ENCODE results near the gene TNFAIP2.

TNFAIP2 gene

DNA sequence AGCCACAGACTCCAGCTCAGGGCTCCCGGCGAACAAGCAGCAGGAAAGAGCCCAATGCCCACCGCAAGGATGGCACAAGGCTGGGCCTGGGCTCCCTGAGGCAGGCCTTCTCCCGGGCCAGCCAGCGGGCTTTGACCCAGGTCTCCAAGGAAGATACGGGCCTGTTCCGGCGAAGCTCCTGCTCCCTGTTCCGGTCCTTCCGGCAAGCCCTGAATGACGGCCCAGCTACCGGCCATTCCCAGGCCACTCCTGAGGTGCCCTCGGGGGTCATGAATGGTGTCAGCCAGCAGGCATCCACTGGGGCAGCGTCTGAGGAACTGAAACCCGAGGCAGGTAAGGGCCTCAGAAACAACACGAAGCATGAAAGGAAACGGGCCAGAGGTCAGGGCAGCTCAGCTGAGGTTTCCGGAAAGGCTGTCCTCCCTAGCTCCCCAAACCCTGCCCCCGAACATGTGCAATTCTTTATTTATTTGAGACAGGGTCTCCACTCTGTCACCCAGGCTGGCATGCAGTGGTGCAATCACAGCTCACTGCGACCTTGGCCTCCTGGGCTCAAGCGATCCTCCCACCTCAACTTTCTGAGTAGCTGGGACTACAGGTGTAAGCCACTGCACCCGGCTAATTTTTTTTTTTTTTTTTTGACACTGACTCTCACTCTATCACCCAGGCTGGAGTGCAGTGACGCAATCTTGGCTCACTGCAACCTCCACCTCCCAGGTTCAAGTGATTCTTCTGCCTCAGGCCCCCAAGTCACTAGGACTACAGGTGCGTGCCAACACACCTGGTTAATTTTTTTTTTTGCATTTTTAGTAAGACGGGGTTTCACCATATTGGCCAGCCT, 22.8 kb upstream of the TNFAIP2 start:
- Mint-ChIP-seq H3K27ac (no peak overlapping the region), H3K9me3 (no peaks in the 10 kb centered on the region), H3K4me1 (peaks cover 13% of the 10 kb centered on the region), H3K4me3 (no peak overlapping the region), H3K36me3 (no peaks in the 10 kb centered on the region)
- DNase-seq (ENCODE audit: low spot score in 2 of 2) = no peak
- ATAC-seq = no peak

DNA sequence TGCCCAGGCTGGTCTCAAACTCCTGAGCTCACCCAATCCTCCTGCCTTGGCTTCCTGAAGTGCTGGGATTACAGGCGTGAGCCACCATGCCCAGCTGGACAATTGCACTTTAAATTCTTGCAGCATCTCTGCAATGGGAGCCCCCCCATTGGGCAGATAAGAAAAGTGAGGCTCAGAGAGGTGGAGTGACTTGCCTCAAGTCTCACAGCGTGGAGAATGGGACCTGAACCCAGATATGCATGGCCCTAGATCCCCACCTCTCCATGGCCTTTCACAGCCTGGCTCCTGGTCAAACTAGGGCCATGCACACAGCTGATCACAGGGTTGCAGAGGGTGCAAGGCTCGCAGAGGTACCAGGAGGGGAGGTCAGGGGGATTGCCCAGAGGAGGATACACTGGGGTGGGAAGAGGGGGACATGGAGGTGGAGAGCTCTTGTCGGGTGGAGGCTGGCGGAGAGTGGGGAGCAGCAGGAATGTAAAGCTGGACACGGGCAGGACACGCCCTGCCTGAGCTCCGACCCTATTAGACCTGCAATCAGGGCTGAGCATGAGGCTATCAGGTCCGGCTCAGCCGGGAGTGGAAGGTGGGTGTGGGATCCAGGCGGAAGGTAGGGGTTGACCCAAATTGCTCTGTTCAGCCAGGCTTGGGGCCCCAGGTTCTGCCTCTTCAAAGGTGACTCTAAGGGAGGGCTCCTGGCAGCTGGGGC, 21.9 kb upstream of the TNFAIP2 start:
- H3K9me3 Mint-ChIP-seq = no peaks in the 10 kb centered on the region
- DNase-seq (ENCODE audit: low spot score in 2 of 2) (no peak), ATAC-seq (no peak)
- no peaks in the 10 kb centered on the region for H3K36me3 Mint-ChIP-seq
- H3K4me3 Mint-ChIP-seq = no peak overlapping the region
- peaks cover 18% of the 10 kb centered on the region for H3K4me1 Mint-ChIP-seq
- H3K27ac Mint-ChIP-seq = no peak overlapping the region

DNA sequence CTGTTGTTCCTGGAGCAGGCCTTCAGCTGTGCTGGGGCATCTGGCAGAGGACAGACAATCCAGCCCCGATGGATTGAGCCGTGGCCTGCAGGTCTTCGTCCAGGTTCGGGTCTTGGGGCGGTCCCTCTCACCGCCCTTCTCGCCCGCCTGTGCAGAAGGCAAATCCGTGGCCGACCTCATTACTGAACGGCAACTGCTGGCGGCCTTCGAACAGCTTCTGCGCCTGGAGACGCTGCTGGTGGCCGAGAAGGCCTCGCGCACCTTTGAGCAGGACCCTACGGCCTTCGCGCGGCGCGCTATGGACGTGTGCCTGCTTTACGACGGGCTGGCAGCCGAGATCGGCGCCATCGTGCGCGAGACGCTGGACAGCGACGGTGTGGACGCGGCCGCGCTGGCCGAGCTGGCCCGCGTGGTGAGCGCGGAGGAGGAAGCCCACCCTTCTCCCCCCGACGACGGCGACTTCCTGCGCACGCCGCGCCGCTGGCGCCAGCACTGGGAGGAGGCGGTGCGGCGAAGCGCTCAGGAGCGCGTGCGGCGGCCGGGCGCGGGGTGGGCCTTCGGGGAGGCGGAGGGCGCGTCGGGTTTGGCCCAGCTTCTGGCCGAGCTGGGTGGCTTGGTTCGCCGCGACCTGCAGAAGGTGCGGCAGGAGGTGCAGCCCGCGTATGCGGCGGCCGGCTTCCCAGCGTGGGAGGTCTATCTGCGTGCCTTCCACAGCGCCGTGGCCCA, 21.1 kb upstream of the TNFAIP2 start:
- Mint-ChIP-seq H3K4me3 (no peak overlapping the region), H3K27ac (no peak overlapping the region), H3K9me3 (no peaks in the 10 kb centered on the region), H3K4me1 (peaks cover 18% of the 10 kb centered on the region), H3K36me3 (no peaks in the 10 kb centered on the region)
- ATAC-seq (no peak), DNase-seq (ENCODE audit: low spot score in 2 of 2) (no peak)

DNA sequence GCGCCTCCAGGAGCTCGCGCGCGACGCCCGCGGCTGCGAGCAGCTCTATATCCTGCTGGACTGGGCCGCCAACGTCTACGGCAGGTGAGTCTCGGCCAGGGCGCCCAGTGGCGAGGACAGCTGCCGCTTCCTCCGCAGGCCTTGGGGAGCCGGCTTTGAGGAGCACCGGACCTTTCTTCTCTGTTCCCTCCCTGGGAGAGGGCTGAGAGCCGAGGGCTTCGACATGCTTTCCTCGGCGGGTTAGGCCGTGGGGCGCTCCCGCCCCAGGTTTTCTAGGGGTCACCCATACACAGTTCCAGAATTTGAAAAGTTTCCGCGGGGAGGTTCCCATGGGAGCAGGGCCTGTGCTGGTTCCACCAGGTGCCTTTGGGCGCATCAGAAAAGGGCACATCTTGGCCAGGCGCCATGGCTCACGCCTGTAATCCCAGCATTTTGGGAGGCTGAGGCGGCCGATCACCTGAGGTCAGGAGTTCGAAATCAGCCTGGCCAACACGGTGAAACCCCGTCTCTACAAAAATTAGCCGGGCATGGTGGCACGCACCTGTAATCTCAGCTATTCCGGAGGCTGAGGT, 20.5 kb upstream of the TNFAIP2 start:
- no peak for DNase-seq (ENCODE audit: low spot score in 2 of 2)
- Mint-ChIP-seq H3K4me3 (no peak overlapping the region), H3K9me3 (no peaks in the 10 kb centered on the region), H3K27ac (no peak overlapping the region), H3K36me3 (no peaks in the 10 kb centered on the region), H3K4me1 (peaks cover 18% of the 10 kb centered on the region)
- no peak for ATAC-seq

DNA sequence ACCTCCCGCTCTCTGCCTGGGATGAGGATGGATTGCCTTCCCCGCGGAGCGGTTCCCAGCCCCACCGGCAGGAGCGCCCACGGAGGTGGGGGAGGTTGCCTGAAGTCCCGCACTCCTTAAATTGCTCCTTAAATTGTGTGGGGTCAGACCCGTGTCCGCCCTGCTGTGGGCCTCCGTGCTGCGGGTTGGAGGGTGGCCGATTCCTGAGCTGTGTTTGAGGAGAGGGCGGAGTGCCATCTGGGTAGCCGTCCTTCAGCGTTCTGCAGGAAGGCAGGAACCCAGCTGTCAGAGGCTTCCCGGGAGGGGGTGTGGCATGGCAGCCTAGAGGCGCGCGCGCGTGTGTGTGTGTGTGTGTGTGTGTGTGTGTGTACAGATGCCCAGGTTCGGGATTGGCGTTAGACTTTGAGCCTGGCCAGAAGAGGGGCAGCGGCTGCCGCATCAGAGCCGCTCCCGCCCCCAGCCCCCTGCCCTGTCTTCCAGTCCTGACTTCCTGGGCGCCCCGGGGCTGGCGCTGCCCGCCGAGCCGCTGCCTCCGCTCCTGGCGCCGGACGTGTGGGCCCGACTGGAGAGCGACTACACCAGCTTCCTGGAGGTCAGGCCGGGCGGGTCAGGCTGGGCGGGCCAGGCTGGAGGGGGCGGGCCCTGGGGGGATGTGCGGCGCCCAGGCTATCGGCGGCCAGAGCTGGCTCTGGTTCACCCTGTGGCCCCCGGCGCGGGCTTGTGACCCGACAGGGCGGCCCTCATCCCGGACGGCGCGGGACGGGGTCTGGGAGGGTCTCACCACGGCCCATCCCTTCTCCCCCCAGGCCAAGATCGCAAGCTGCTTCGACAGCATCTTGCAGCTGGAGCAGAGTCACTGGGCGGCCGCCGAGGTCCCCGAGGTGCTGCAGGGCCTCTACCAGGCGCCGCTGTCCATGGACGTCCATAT, 19.5 kb upstream of the TNFAIP2 start:
- Mint-ChIP-seq H3K9me3 (no peaks in the 10 kb centered on the region), H3K36me3 (no peaks in the 10 kb centered on the region), H3K4me1 (peaks cover 18% of the 10 kb centered on the region), H3K4me3 (no peak overlapping the region), H3K27ac (no peak overlapping the region)
- ATAC-seq = no peak
- no peak for DNase-seq (ENCODE audit: low spot score in 2 of 2)

DNA sequence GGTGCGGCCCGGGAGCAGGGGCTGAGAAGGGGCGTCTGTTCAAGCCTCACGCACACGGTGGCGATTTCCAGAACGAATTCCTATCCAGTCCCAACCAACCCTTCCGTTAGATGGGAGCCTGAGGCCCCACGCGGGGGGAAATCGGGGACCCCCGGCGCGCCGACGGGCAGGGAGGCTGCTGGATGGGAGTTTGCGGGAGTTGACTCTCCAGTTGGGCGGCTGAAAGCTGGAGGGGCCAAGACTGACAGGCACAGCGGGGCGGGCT, 18.9 kb upstream of the TNFAIP2 start:
- Mint-ChIP-seq H3K36me3 (no peaks in the 10 kb centered on the region), H3K9me3 (no peaks in the 10 kb centered on the region), H3K4me1 (peaks cover 18% of the 10 kb centered on the region), H3K4me3 (no peak overlapping the region), H3K27ac (no peak overlapping the region)
- ATAC-seq (no peak), DNase-seq (ENCODE audit: low spot score in 2 of 2) (no peak)

DNA sequence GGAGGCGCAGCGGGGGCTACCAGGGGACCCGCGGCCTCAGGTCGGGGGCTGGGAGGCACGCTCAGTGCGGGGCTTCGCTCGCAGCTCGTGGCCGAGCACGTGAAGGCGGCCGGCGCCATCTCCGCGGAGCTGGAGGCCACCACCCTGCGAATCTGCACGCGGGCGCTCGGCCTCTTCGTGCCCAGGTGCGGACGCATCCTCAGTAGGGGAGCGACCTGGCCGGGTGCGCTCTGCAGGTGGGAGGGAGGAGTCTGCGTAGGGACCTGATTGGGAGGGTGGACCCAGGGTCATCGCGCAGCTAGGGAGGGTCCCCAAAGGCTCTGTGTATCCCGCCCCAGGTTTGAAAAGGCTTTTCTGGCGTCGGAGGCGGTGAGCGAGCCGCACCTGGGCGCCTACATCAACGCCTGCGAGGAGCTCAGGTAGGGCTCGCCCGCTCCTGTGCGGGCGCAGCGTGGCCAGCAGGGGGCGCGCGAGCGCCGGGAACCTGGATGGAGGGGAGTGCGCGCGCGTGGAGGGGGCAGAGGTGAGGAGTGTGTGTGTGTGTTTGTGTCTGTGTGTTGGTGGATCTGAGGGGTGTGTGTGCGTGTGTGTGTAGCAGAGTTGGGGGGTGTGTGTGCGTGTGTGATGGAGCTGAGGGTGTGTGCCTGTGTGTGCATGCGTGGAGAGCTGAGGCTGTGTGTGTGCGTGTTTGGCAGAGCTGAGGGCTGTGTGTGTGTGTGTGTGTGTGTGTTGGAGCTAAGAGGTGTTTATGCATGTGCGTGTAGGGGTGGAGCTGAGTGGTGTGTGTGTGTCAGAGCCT, 18.4 kb upstream of the TNFAIP2 start:
- no peaks in the 10 kb centered on the region for H3K36me3 Mint-ChIP-seq
- DNase-seq (ENCODE audit: low spot score in 2 of 2) (peak; percentile 69 to 85), ATAC-seq (peak; percentile 82)
- peak overlapping the region; percentile 24 for H3K4me3 Mint-ChIP-seq
- H3K27ac Mint-ChIP-seq = no peak overlapping the region
- H3K4me1 Mint-ChIP-seq = peaks cover 18% of the 10 kb centered on the region
- no peaks in the 10 kb centered on the region for H3K9me3 Mint-ChIP-seq

DNA sequence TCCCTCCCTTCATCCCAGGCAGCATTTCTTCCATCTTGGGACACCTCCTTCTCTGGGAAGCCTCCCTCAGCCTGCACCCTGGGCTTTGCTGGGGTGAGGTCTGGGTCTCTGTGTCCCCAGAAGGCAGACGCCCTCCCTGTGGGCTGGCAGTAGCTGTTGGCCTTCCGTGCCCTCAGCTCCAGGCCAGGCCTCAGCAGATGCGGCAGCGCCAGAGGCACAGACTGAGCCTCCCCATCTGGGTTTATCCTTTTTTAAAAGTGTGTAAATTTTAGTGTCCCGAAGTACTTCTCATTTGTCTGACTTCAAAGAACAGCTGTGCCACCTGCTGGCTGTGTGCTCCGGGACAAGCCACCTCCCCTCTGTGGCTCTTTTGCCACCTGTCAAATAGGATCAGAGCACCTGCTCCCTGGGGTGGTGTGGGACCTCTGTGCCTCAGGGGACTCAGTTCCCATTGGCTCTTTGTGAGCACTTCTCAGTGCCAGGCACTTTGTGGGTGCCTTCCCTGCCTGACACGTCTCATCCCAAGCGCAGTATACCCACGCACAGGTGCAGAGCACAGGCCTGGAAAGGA, 17.6 kb upstream of the TNFAIP2 start:
- Mint-ChIP-seq H3K27ac (no peak overlapping the region), H3K36me3 (no peaks in the 10 kb centered on the region), H3K9me3 (no peaks in the 10 kb centered on the region), H3K4me1 (peaks cover 18% of the 10 kb centered on the region), H3K4me3 (no peak overlapping the region)
- DNase-seq (ENCODE audit: low spot score in 2 of 2) (no peak), ATAC-seq (no peak)

DNA sequence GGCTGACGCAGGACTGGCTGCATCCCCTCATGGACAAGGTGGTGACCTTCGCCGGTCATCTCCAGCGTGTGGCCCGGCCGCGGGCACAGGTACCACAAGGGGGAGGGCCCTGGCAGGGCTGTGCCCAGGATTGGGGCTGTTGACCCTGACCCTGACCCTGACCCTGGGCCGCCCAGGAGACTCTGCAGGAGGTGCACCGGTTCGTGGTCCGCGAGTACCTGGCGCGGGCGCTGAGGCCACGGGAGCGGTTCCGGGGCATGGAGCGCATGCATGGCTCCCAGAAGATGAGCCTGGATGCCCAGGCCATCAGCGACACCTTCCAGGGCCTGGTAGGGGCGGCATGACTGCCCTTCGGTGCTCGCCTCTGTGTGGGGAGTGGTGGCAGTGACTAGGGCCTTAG, 15.8 kb upstream of the TNFAIP2 start:
- Mint-ChIP-seq H3K4me3 (no peak overlapping the region), H3K9me3 (no peaks in the 10 kb centered on the region), H3K4me1 (peaks cover 18% of the 10 kb centered on the region), H3K36me3 (no peaks in the 10 kb centered on the region), H3K27ac (no peak overlapping the region)
- ATAC-seq = no peak
- DNase-seq (ENCODE audit: low spot score in 2 of 2) = no peak

DNA sequence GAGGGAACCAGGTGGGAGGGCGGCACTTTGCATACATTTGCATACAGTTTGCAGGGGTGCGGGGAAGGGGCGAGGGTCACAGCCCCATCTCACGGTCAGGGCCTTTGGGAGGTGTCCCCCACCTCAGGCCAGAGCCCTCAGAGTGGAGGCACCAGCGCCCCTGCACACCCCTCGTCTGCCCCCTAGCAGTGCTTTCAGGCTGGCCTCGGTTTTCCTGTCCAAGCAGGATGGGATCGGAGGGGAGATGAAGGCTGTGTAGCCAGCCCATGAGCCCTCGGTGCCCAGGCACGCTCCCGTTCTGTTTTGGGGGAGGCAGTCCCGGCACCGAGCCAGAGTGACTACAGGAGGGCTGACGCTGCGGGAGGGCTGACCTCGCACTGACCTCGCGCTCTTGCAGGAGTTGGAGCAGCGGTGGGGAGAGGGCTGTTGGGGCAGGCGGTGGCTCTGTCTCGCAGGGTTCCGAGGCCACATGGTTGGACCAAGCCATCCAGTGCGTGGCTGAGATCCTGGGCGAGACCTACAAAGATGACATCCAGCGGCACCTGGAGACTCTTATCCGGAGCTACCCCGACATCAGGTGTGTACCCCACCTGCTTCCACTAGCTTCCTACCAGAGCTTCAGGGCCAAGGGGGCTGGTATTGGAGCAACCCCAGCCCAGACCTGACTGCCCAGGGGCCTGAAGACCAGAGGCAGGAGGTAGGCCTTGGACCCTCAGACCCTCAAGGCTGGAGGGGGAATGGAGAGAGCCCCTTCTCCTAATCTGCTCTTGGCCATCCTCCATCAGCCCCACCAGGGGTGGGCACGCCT, 15.1 kb upstream of the TNFAIP2 start:
- H3K27ac Mint-ChIP-seq = no peak overlapping the region
- no peak for ATAC-seq
- H3K36me3 Mint-ChIP-seq = no peaks in the 10 kb centered on the region
- DNase-seq (ENCODE audit: low spot score in 2 of 2) = no peak
- H3K4me3 Mint-ChIP-seq = no peak overlapping the region
- H3K9me3 Mint-ChIP-seq = no peaks in the 10 kb centered on the region
- H3K4me1 Mint-ChIP-seq = peaks cover 18% of the 10 kb centered on the region

DNA sequence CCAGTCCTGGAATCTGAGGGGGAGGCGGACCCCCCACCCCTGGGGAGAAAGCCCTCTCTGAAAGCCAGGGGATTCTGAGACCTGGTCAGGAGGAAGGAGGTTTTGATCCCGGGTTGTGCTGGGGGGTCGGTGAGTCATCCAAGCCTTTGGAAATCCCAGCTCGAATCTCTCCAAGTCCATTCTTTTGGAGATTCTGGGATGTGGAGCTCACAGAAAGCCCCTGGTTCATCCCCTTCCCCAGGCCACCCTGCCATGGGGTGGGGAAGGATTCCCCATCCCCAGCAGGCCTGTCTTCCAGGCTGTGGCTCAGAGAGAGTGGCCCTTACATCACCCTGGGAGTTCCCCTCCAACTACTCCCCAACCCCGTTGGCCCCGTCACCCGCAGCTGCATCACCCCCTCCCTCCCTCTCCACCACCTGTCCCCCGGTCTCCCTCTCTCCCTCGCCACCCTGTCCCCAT, 14.5 kb upstream of the TNFAIP2 start:
- no peak overlapping the region for H3K27ac Mint-ChIP-seq

DNA sequence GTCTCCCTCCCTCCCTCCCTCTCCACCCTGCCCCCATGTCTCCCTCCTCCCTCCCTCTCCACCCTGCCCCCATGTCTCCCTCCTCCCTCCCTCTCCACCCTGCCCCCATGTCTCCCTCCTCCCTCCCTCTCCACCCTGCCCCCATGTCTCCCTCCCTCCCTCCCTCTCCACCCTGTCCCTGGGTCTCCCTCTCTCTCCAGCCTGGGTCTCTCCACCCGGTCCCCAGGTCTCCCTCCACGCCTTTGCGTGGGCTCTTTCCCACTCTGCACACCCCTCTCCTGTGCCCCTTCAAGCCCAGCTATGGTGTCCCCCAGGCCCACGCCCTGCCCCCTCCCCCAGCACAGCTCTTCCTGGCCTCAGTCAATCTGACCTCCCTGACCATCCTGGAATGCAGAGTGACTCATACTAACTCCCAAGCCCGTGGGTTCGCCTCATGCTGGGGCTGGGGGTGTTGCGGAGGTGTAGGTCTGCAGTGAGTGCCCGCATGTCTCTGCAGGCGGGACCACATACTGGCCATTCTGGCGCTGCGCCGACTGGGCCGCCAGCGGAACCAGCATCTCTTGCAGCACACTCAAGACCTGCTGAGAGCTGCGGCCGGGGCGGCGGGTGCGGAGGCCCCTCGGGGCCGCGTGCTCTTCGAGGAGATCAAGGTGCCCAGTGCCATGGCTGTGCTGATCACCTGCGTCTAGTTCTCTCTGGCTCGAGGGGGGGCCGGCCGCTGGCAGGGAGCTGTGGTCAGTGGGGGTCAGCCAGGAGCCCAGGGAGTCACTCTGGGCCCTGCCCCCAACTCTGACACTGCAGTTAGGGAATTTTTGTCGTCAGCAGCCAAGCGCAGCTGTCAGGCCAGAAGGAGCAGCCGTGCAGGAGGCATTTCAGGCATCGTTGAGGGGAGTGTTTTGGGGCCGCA, 13.5 kb upstream of the TNFAIP2 start:
- H3K27ac Mint-ChIP-seq = no peak overlapping the region
- DNase-seq (ENCODE audit: low spot score in 2 of 2) = no peak
- H3K4me3 Mint-ChIP-seq = no peak overlapping the region
- no peaks in the 10 kb centered on the region for H3K36me3 Mint-ChIP-seq
- ATAC-seq = no peak
- H3K9me3 Mint-ChIP-seq = no peaks in the 10 kb centered on the region
- peaks cover 14% of the 10 kb centered on the region for H3K4me1 Mint-ChIP-seq

More for the DNA sequence above, 14.5 kb upstream of the TNFAIP2 start:
- H3K4me1 Mint-ChIP-seq = peaks cover 13% of the 10 kb centered on the region
- ATAC-seq = peak; percentile 43
- H3K9me3 Mint-ChIP-seq = no peaks in the 10 kb centered on the region
- DNase-seq (ENCODE audit: low spot score in 2 of 2) = no peak
- H3K36me3 Mint-ChIP-seq = no peaks in the 10 kb centered on the region
- H3K4me3 Mint-ChIP-seq = no peak overlapping the region

All from stimulated activated effector memory CD8-positive, alpha-beta T cell treated with anti-CD3 and anti-CD28 coated beads, Interleukin-12 subunit alpha, Interleukin-12 subunit beta, amount 100 ng/mL, for 72 hours (primary cell).